Measurements from ENCODE around the gene QRICH1.

Gene QRICH1

DNA sequence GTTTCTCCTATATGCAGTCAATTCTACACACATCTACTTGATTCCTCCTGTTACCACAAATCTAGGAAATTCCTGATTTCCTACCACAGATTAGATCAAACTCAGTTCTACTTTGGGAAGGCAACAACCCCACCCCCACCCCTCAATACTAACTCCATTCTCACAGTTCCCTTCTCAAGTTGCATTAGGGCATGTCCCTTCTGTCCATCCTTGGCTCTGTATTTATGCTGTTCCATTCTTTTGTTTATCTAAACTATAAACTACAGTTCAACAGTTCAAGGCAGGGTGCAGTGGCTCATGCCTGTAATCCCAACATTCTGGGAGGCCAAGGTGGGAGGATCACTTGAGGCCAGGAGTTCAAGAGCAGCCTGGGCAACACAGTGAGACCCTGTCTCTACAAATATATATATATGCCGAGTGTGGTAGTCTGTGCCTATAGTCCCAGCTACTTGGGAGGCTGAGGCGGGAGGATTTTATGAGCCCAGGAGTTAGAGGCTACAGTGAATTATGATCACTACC, 39.5 kb downstream of the QRICH1 start:
- Histone ChIP-seq H3K4me1 (no peaks in the 10 kb centered on the region), H3K27me3 (no peaks in the 10 kb centered on the region), H3K36me3 (peaks cover 54 to 83% (median 77%) of the 10 kb centered on the region in 3 donors), H3K27ac (no peak overlapping the region), H3K4me3 (no peak overlapping the region), H3K9me3 (no peaks in the 10 kb centered on the region)
- DNase-seq, result no peak
- TF ChIP-seq, protein P1, sequence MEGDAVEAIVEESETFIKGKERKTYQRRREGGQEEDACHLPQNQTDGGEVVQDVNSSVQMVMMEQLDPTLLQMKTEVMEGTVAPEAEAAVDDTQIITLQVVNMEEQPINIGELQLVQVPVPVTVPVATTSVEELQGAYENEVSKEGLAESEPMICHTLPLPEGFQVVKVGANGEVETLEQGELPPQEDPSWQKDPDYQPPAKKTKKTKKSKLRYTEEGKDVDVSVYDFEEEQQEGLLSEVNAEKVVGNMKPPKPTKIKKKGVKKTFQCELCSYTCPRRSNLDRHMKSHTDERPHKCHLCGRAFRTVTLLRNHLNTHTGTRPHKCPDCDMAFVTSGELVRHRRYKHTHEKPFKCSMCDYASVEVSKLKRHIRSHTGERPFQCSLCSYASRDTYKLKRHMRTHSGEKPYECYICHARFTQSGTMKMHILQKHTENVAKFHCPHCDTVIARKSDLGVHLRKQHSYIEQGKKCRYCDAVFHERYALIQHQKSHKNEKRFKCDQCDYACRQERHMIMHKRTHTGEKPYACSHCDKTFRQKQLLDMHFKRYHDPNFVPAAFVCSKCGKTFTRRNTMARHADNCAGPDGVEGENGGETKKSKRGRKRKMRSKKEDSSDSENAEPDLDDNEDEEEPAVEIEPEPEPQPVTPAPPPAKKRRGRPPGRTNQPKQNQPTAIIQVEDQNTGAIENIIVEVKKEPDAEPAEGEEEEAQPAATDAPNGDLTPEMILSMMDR (IDR thresholded peaks at IDR 0.05), result no peak
- intact Hi-C loops (cut with DNase I; ENCODE audit: low total_unique reads), result no loop called here

DNA sequence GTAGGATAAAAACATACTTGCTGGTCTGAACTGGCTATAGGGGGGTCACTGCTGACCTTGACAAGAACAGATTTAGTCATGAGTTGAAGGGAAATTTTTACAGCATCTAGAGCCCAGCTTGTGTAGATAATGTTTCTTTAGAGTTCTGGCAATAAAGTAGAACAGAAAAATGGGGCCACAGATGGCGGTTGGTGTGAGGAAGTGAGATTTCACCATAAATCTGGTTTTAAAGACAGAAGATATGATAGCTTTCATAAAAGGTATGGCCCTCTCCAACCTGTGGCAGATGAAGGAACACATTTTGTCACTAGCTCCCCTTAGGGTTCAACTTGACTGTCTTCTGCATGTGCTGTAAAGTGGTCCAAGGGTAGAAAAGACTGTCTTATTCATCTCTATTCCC, 40.3 kb downstream of the QRICH1 start:
- TF ChIP-seq, protein P1 (IDR thresholded peaks at IDR 0.05), result no peak
- DNase-seq, result no peak
- peaks cover 54 to 81% (median 73%) of the 10 kb centered on the region in 3 donors for H3K36me3 ChIP-seq
- no peak overlapping the region for H3K27ac ChIP-seq
- intact Hi-C loops (cut with DNase I; ENCODE audit: low total_unique reads), result no loop called here
- no peak overlapping the region for H3K4me3 ChIP-seq
- H3K27me3 ChIP-seq, result no peaks in the 10 kb centered on the region
- H3K9me3 ChIP-seq, result no peaks in the 10 kb centered on the region
- H3K4me1 ChIP-seq, result no peaks in the 10 kb centered on the region

- Histone ChIP-seq H3K9me3 (no peaks in the 10 kb centered on the region), H3K4me3 (no peak overlapping the region), H3K4me1 (no peaks in the 10 kb centered on the region), H3K27ac (no peak overlapping the region), H3K36me3 (peaks cover 25 to 96% (median 74%) of the 10 kb centered on the region in 3 donors), H3K27me3 (no peaks in the 10 kb centered on the region)
- TF ChIP-seq, protein P1 (IDR thresholded peaks at IDR 0.05), result no peak
- DNase-seq, result no peak
- intact Hi-C loops (cut with DNase I; ENCODE audit: low total_unique reads), result no loop called here
Measured at GRCh38 chr3:49035281-49035680, 58.6 kb downstream of the QRICH1 start.

- intact Hi-C loops (cut with DNase I; ENCODE audit: low total_unique reads), result no loop called here
- Histone ChIP-seq H3K4me3 (no peak overlapping the region), H3K4me1 (peaks cover 0 to 2% (median 0%) of the 10 kb centered on the region in 4 donors), H3K9me3 (no peaks in the 10 kb centered on the region), H3K27me3 (no peaks in the 10 kb centered on the region), H3K27ac (no peak overlapping the region), H3K36me3 (peaks cover 25 to 94% (median 72%) of the 10 kb centered on the region in 3 donors)
- no peak for DNase-seq
- TF ChIP-seq, protein P1 (IDR thresholded peaks at IDR 0.05), result no peak
Measured at GRCh38 chr3:49034650-49035049, 59.2 kb downstream of the QRICH1 start.

- Histone ChIP-seq H3K36me3 (peaks cover 20 to 78% (median 60%) of the 10 kb centered on the region in 3 donors), H3K27ac (no peak overlapping the region), H3K27me3 (no peaks in the 10 kb centered on the region), H3K4me3 (no peak overlapping the region), H3K4me1 (peaks cover 0 to 17% (median 11%) of the 10 kb centered on the region in 4 donors), H3K9me3 (no peaks in the 10 kb centered on the region)
- TF ChIP-seq, protein P1 (IDR thresholded peaks at IDR 0.05), result no peak
- intact Hi-C loops (cut with DNase I; ENCODE audit: low total_unique reads), result no loop called here
- DNase-seq, result no peak
Measured at GRCh38 chr3:49032646-49033304, 61.1 kb downstream of the QRICH1 start.
